ENCODE measurements around the gene ENTREP1.

ENTREP1 gene

DNA sequence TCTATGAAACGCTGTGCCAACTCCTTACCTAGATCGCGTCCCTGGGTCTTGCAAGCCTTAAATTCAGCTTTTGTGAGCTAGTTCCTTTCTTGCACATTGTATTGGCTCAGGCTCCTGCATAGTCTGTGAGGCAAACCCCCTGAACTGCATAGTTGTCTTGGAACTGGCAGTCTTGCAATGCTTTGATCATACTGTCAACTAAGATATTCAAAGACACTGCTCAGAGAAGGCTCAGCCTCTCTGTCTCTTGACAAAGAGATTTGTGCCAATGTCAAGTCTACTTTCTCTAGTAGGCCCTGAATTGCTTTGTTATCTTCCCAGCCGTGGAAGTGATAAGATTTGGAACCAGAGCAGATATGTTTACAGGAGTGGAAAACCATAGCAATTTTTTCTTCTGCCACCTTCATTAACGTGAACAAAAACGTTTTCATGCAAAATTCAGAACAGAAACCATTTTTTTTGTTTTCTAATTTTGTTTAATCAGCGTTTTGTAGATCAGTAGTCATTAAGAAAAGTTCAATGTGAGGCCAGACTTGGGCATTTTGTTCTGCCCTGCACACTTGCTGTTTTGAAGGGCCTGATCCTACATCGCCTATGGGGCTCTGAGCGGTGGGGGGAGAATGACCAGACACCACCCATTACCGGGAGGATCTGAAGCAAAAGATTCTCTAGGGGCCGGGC is 27.6 kb upstream of the ENTREP1 start:
- no peak overlapping the region for H4K91ac ChIP-seq (ENCODE audit: low read length)
- H2BK15ac ChIP-seq (ENCODE audit: low read depth, poor library complexity, severe bottlenecking), result no peak overlapping the region
- no peak overlapping the region for H2AFZ ChIP-seq (ENCODE audit: low read depth, low read length)
- no peak for DNase-seq
- no peak overlapping the region for H2BK120ac ChIP-seq (ENCODE audit: low read depth, low read length)
- no peak overlapping the region for H3K18ac ChIP-seq (ENCODE audit: low read depth in 1 of 2, low read length in 2 of 2)
- H3K23ac ChIP-seq (ENCODE audit: low read length in 2 of 2), result no peak overlapping the region
- no peak overlapping the region for H2AK5ac ChIP-seq (ENCODE audit: low read length, severe bottlenecking)
- H3K4me2 ChIP-seq (ENCODE audit: low read length, poor library complexity, severe bottlenecking), result no peak overlapping the region
- no peak overlapping the region for H3K9ac ChIP-seq (ENCODE audit: low read length)
- no peaks in the 10 kb centered on the region for H3K9me3 ChIP-seq (ENCODE audit: control insufficient read depth, low read length)
- H3K27me3 ChIP-seq (ENCODE audit: control insufficient read depth in 1 of 2, insufficient read depth in 1 of 2, low read length in 2 of 2), result peaks cover 3 to 5% of the 10 kb centered on the region in 2 experiments
- no peak overlapping the region for H3K14ac ChIP-seq (ENCODE audit: low read length in 2 of 2)
- no peak overlapping the region for H3K27ac ChIP-seq (ENCODE audit: low read length, poor library complexity, severe bottlenecking)
- H4K8ac ChIP-seq (ENCODE audit: low read length), result no peak overlapping the region
- H2BK5ac ChIP-seq (ENCODE audit: low read depth, low read length, poor library complexity, severe bottlenecking), result no peak overlapping the region
- H3K79me1 ChIP-seq (replicated peaks; ENCODE audit: low read length, poor library complexity, severe bottlenecking), result no peaks in the 10 kb centered on the region
- H2BK12ac ChIP-seq (ENCODE audit: low read length in 2 of 2), result no peak overlapping the region
- H3K4me3 ChIP-seq (ENCODE audit: insufficient read depth in 1 of 2, low read depth in 1 of 2, low read length in 2 of 2), result no peak overlapping the region
- no peak overlapping the region for H3K4ac ChIP-seq (ENCODE audit: low read depth in 1 of 2, low read length in 2 of 2)
- H3K36me3 ChIP-seq (ENCODE audit: control insufficient read depth in 1 of 2, insufficient read depth in 2 of 2, low read depth in 1 of 2, low read length in 2 of 2), result no peaks in the 10 kb centered on the region
- H3K4me1 ChIP-seq (ENCODE audit: control insufficient read depth, insufficient read depth, low read depth, low read length), result no peaks in the 10 kb centered on the region
- 85% methylated on average over 9 of the region's 11 CpGs for WGBS

DNA sequence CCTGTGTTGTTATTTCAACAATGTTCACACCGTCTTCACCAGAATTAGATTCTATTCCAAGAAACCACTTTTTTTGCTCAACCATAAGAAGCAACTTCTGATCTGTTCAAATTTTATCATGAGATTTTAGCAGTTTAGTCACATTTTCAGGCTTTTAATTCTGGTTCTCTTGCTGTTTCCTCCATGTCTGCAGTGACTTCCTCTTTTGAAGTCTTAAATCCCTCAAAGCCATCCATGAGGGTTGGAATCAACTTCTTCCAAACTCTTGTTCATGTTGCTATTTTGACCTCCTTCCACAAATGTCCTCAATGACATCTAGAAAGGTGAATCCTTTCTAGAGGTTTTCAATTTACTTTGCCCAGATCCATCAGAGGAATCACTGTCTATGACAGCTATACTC is 25.7 kb upstream of the ENTREP1 start:
- no peak overlapping the region for H2BK12ac ChIP-seq (ENCODE audit: low read length in 2 of 2)
- H2AK5ac ChIP-seq (ENCODE audit: low read length, severe bottlenecking), result no peak overlapping the region
- no peak overlapping the region for H2BK120ac ChIP-seq (ENCODE audit: low read depth, low read length)
- H3K23ac ChIP-seq (ENCODE audit: low read length in 2 of 2), result no peak overlapping the region
- no peak overlapping the region for H4K8ac ChIP-seq (ENCODE audit: low read length)
- no peaks in the 10 kb centered on the region for H3K79me1 ChIP-seq (replicated peaks; ENCODE audit: low read length, poor library complexity, severe bottlenecking)
- H2BK5ac ChIP-seq (ENCODE audit: low read depth, low read length, poor library complexity, severe bottlenecking), result no peak overlapping the region
- H2AFZ ChIP-seq (ENCODE audit: low read depth, low read length), result no peak overlapping the region
- H3K4me3 ChIP-seq (ENCODE audit: insufficient read depth in 1 of 2, low read depth in 1 of 2, low read length in 2 of 2), result no peak overlapping the region
- H2BK15ac ChIP-seq (ENCODE audit: low read depth, poor library complexity, severe bottlenecking), result no peak overlapping the region
- WGBS, result 94% methylated on average over 1 of the region's 1 CpG
- no peak overlapping the region for H3K4me2 ChIP-seq (ENCODE audit: low read length, poor library complexity, severe bottlenecking)
- H3K27ac ChIP-seq (ENCODE audit: low read length, poor library complexity, severe bottlenecking), result no peak overlapping the region
- H3K27me3 ChIP-seq (ENCODE audit: control insufficient read depth in 1 of 2, insufficient read depth in 1 of 2, low read length in 2 of 2), result peaks cover 3 to 5% of the 10 kb centered on the region in 2 experiments
- no peak overlapping the region for H4K91ac ChIP-seq (ENCODE audit: low read length)
- no peak overlapping the region for H3K14ac ChIP-seq (ENCODE audit: low read length in 2 of 2)
- H3K9ac ChIP-seq (ENCODE audit: low read length), result no peak overlapping the region
- no peaks in the 10 kb centered on the region for H3K4me1 ChIP-seq (ENCODE audit: control insufficient read depth, insufficient read depth, low read depth, low read length)
- H3K18ac ChIP-seq (ENCODE audit: low read depth in 1 of 2, low read length in 2 of 2), result no peak overlapping the region
- H3K4ac ChIP-seq (ENCODE audit: low read depth in 1 of 2, low read length in 2 of 2), result no peak overlapping the region
- no peaks in the 10 kb centered on the region for H3K36me3 ChIP-seq (ENCODE audit: control insufficient read depth in 1 of 2, insufficient read depth in 2 of 2, low read depth in 1 of 2, low read length in 2 of 2)
- no peak for DNase-seq
- H3K9me3 ChIP-seq (ENCODE audit: control insufficient read depth, low read length), result no peaks in the 10 kb centered on the region

DNA sequence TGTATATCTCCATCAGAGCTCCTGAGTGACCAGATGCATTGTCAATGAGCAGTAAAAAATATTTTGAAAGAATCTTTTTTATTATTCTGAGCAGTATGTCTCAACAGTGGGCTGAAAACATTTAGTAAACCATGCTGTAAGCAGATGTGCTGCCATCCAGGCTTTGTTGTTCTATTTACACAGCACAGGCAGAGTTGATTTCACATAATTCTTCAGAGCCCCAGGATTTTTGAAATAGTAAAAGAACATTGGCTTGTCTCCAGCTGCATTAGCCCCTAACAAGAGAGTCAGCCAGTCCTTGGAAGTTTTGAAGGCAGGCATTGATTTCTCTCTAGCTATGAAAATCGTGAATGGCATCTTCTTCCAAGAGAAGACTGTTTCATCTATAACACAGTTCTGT is 25.2 kb upstream of the ENTREP1 start:
- Histone ChIP-seq H2BK15ac (ENCODE audit: low read depth, poor library complexity, severe bottlenecking) (no peak overlapping the region), H3K14ac (ENCODE audit: low read length in 2 of 2) (no peak overlapping the region), H2BK5ac (ENCODE audit: low read depth, low read length, poor library complexity, severe bottlenecking) (no peak overlapping the region), H3K4ac (ENCODE audit: low read depth in 1 of 2, low read length in 2 of 2) (no peak overlapping the region), H3K79me1 (replicated peaks; ENCODE audit: low read length, poor library complexity, severe bottlenecking) (no peaks in the 10 kb centered on the region), H3K4me3 (ENCODE audit: insufficient read depth in 1 of 2, low read depth in 1 of 2, low read length in 2 of 2) (no peak overlapping the region), H3K36me3 (ENCODE audit: control insufficient read depth in 1 of 2, insufficient read depth in 2 of 2, low read depth in 1 of 2, low read length in 2 of 2) (no peaks in the 10 kb centered on the region), H3K27ac (ENCODE audit: low read length, poor library complexity, severe bottlenecking) (no peak overlapping the region), H3K27me3 (ENCODE audit: control insufficient read depth in 1 of 2, insufficient read depth in 1 of 2, low read length in 2 of 2) (peaks cover 3 to 5% of the 10 kb centered on the region in 2 experiments), H2BK12ac (ENCODE audit: low read length in 2 of 2) (no peak overlapping the region), H3K9ac (ENCODE audit: low read length) (no peak overlapping the region), H2AFZ (ENCODE audit: low read depth, low read length) (no peak overlapping the region), H3K4me2 (ENCODE audit: low read length, poor library complexity, severe bottlenecking) (no peak overlapping the region), H3K18ac (ENCODE audit: low read depth in 1 of 2, low read length in 2 of 2) (no peak overlapping the region), H4K91ac (ENCODE audit: low read length) (no peak overlapping the region), H3K4me1 (ENCODE audit: control insufficient read depth, insufficient read depth, low read depth, low read length) (no peaks in the 10 kb centered on the region), H3K23ac (ENCODE audit: low read length in 2 of 2) (no peak overlapping the region), H4K8ac (ENCODE audit: low read length) (no peak overlapping the region), H3K9me3 (ENCODE audit: control insufficient read depth, low read length) (no peaks in the 10 kb centered on the region), H2AK5ac (ENCODE audit: low read length, severe bottlenecking) (no peak overlapping the region), H2BK120ac (ENCODE audit: low read depth, low read length) (no peak overlapping the region)
- no peak for DNase-seq
- 57% methylated on average over 1 of the region's 1 CpG for WGBS

DNA sequence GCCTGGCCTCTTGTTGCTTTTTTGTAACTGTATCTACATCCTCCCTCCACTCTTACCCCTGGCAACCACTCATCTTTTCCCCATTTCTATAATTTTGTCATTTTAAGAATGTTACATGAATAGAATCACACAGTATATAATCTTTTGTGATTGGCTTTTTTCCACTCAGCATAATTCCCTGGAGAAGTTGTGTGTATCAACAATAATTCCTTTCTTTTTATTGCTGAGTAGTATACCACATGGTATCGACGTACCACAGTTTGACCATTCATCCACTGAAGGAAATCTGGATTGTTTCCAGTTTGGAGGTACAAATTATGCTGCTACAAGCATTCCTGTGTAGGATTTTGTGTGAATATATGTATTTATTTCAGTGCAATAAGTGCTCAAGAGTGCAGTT is 21.7 kb upstream of the ENTREP1 start:
- Histone ChIP-seq H2BK15ac (ENCODE audit: low read depth, poor library complexity, severe bottlenecking) (no peak overlapping the region), H3K18ac (ENCODE audit: low read depth in 1 of 2, low read length in 2 of 2) (no peak overlapping the region), H3K4ac (ENCODE audit: low read depth in 1 of 2, low read length in 2 of 2) (no peak overlapping the region), H4K8ac (ENCODE audit: low read length) (no peak overlapping the region), H3K27ac (ENCODE audit: low read length, poor library complexity, severe bottlenecking) (no peak overlapping the region), H3K4me1 (ENCODE audit: control insufficient read depth, insufficient read depth, low read depth, low read length) (peaks cover 2% of the 10 kb centered on the region), H3K4me3 (ENCODE audit: insufficient read depth in 1 of 2, low read depth in 1 of 2, low read length in 2 of 2) (no peak overlapping the region), H3K9ac (ENCODE audit: low read length) (no peak overlapping the region), H3K79me1 (replicated peaks; ENCODE audit: low read length, poor library complexity, severe bottlenecking) (no peaks in the 10 kb centered on the region), H2AK5ac (ENCODE audit: low read length, severe bottlenecking) (no peak overlapping the region), H3K23ac (ENCODE audit: low read length in 2 of 2) (no peak overlapping the region), H2AFZ (ENCODE audit: low read depth, low read length) (no peak overlapping the region), H4K91ac (ENCODE audit: low read length) (no peak overlapping the region), H2BK5ac (ENCODE audit: low read depth, low read length, poor library complexity, severe bottlenecking) (no peak overlapping the region), H3K9me3 (ENCODE audit: control insufficient read depth, low read length) (no peaks in the 10 kb centered on the region), H3K27me3 (ENCODE audit: control insufficient read depth in 1 of 2, insufficient read depth in 1 of 2, low read length in 2 of 2) (peaks cover 0 to 5% of the 10 kb centered on the region in 2 experiments), H2BK12ac (ENCODE audit: low read length in 2 of 2) (no peak overlapping the region), H2BK120ac (ENCODE audit: low read depth, low read length) (no peak overlapping the region), H3K14ac (ENCODE audit: low read length in 2 of 2) (no peak overlapping the region), H3K4me2 (ENCODE audit: low read length, poor library complexity, severe bottlenecking) (no peak overlapping the region), H3K36me3 (ENCODE audit: control insufficient read depth in 1 of 2, insufficient read depth in 2 of 2, low read depth in 1 of 2, low read length in 2 of 2) (no peaks in the 10 kb centered on the region)
- DNase-seq, result no peak
- WGBS, result 100% methylated on average over 2 of the region's 2 CpGs

Data from mesenchymal stem cell (in vitro differentiated cells and primary cell).